ENCODE results near the gene CENPS.
"Not testable (repeated sequence)": the region's sequence is repeated elsewhere in the genome, so short reads cannot be mapped to it uniquely, and the experiment has no call there.

The CENPS gene

GRCh38 chr1:10400013-10400412 lies 30.2 kb upstream of the CENPS start:
- DNase-seq (ENCODE audit: low spot score): no peak
- no peaks in the 10 kb centered on the region for H3K27me3 Mint-ChIP-seq (ENCODE audit: low read depth)
- H3K9me3 Mint-ChIP-seq: no peaks in the 10 kb centered on the region
- peaks cover 26% of the 10 kb centered on the region for H3K4me1 Mint-ChIP-seq (ENCODE audit: low read depth)
- peaks cover 29% of the 10 kb centered on the region for H3K36me3 Mint-ChIP-seq (ENCODE audit: low read depth)
- peak overlapping the region; percentile 74 for H3K27ac Mint-ChIP-seq
- H3K4me3 Mint-ChIP-seq: peak overlapping the region; percentile 92

DNA sequence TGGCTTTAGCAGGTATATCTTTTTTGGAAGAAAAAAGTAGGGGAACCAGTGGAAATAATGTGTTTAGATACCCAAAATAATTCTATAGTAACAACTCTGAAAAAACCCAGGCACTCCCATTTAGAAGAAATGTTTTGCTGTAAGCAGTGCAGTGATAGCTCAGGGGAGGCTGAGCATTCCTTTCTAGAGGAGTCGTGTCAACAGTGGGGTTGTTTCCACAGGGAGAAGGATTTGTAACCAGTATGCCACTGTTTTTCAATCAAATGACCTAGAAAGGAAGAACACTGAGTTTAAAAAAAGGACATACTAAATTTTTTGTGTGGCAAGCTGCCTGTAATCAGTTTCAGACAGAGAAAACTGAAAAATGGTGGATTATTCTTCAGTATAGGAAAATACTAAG lies 29.0 kb upstream of the CENPS start:
- no peak for DNase-seq (ENCODE audit: low spot score)
- Mint-ChIP-seq H3K27ac (no peak overlapping the region), H3K36me3 (ENCODE audit: low read depth) (peaks cover 29% of the 10 kb centered on the region), H3K27me3 (ENCODE audit: low read depth) (no peaks in the 10 kb centered on the region), H3K4me1 (ENCODE audit: low read depth) (peaks cover 26% of the 10 kb centered on the region), H3K9me3 (no peaks in the 10 kb centered on the region), H3K4me3 (no peak overlapping the region)

DNA sequence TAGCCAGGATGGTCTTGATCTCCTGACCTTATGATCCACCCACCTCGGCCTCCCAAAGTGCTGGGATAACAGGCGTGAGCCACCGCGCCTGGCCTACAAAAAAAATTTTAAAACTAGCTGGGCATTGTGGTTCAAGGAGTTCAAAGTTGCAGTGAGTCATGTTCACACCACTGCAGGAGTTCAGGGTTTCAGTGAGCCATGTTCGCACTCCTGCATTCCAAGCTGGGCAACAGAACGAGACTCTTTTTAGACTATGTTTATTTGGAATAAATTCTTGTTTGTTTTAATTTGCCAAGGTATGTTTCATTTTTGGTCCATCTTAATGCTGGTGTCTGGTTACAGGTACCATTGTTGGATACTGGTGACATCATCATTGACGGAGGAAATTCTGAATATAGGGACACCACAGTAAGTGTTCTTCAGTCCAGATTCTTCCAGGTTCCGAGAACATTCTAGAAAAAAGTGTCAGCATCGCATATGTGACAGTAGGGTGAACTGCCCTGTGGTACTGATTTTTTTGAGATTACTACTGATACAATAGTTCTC lies 27.4 kb upstream of the CENPS start:
- Mint-ChIP-seq H3K9me3 (no peaks in the 10 kb centered on the region), H3K27me3 (ENCODE audit: low read depth) (no peaks in the 10 kb centered on the region), H3K27ac (no peak overlapping the region), H3K36me3 (ENCODE audit: low read depth) (peaks cover 38% of the 10 kb centered on the region), H3K4me3 (no peak overlapping the region), H3K4me1 (ENCODE audit: low read depth) (peaks cover 23% of the 10 kb centered on the region)
- DNase-seq (ENCODE audit: low spot score): no peak

DNA sequence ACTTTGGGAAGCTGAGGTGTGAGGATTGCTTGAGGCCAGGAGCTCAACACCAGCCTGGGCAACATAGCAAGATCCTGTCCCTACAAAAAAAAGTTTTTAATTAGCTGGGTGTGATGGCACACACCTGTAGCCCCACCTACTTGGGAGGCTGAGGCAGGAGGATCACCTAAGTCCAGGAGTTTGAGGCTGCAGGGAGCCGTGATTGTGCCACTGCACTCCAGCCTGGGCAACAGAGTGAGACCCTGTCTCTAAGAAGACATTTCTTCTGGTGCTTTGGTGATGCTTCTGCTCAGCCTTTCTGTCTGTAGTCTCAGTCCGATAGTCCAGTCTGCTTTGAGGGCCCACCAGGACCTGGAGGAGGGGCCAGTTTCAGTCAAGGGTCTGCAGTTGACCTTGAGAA lies 23.0 kb upstream of the CENPS start:
- Mint-ChIP-seq H3K9me3 (no peaks in the 10 kb centered on the region), H3K27me3 (ENCODE audit: low read depth) (no peaks in the 10 kb centered on the region), H3K27ac (no peak overlapping the region), H3K4me3 (no peak overlapping the region), H3K4me1 (ENCODE audit: low read depth) (peaks cover 3% of the 10 kb centered on the region), H3K36me3 (ENCODE audit: low read depth) (peaks cover 55% of the 10 kb centered on the region)
- DNase-seq (ENCODE audit: low spot score): no peak

DNA sequence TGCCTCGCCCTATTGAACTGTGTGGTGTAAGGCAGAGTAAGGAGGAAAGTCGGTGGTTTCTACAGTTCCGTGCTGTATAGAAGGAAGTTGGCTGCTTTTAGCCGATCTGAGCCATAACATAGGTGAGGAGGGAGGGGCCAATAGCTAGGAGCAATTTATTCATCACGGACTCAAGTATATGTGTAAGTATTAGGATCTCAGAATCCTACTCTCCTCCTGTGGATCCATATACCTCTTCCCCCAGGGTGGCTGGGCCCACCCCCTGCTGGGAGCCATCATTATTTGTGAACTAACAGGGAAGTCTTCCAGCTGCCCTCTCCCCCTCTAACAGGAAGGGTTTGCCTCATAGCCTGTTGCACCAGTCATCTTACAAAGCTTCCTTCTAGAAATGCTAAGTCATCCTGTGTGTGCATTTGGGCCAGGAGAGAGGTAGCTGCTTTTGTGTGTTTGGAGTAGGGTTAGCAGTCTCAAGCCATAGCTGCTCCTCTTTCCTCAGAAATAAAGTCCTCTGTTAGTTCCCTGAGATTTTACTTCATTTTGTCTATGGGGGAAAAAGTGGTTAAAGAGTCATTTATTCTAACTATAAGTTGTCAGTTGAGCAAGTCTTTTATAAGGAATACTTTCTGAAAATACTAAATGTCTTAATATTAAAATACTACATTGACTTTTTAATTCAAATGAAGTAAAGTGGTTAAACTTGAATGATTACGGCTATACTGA lies 14.9 kb upstream of the CENPS start:
- no peak for DNase-seq (ENCODE audit: low spot score)
- Mint-ChIP-seq H3K4me1 (ENCODE audit: low read depth) (peaks cover 8% of the 10 kb centered on the region), H3K4me3 (peak overlapping the region; percentile 70), H3K9me3 (no peaks in the 10 kb centered on the region), H3K27me3 (ENCODE audit: low read depth) (no peaks in the 10 kb centered on the region), H3K27ac (peak overlapping the region; percentile 93), H3K36me3 (ENCODE audit: low read depth) (peaks cover 66% of the 10 kb centered on the region)

GRCh38 chr1:10415967-10416366 lies 14.3 kb upstream of the CENPS start:
- not testable (repeated sequence) for H3K9me3 Mint-ChIP-seq; H3K27ac Mint-ChIP-seq; DNase-seq (ENCODE audit: low spot score); H3K27me3 Mint-ChIP-seq (ENCODE audit: low read depth); H3K4me3 Mint-ChIP-seq; H3K4me1 Mint-ChIP-seq (ENCODE audit: low read depth)
- peaks cover 67% of the 10 kb centered on the region for H3K36me3 Mint-ChIP-seq (ENCODE audit: low read depth)

GRCh38 chr1:10418741-10419140 lies 11.5 kb upstream of the CENPS start:
- not testable (repeated sequence) for H3K4me3 Mint-ChIP-seq; DNase-seq (ENCODE audit: low spot score); H3K27ac Mint-ChIP-seq; H3K27me3 Mint-ChIP-seq (ENCODE audit: low read depth); H3K4me1 Mint-ChIP-seq (ENCODE audit: low read depth); H3K9me3 Mint-ChIP-seq
- peaks cover 48% of the 10 kb centered on the region for H3K36me3 Mint-ChIP-seq (ENCODE audit: low read depth)

GRCh38 chr1:10419351-10419750 lies 10.9 kb upstream of the CENPS start:
- Mint-ChIP-seq H3K9me3 (no peaks in the 10 kb centered on the region), H3K4me1 (ENCODE audit: low read depth) (peaks cover 8% of the 10 kb centered on the region)

DNA sequence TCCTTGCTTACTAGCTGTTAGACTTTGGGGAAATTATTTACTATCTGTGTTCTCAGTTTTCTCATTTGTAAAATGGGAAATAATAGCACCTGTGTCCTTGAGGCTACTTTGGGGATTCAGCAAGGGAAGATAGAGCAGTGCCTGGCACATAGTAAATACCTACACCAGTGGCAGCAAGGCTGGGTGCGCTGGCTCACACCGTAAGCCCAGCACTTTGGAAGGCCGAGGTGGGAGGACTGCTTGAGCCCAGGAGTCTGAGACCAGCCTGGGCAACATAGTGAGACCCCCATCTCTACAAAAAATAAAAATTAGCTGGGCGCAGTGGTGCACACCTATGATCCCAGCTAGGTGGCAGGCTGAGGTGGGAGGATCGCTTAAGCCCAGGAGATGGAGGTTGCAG lies 8.6 kb upstream of the CENPS start:
- Mint-ChIP-seq H3K36me3 (ENCODE audit: low read depth) (peaks cover 32% of the 10 kb centered on the region), H3K4me1 (ENCODE audit: low read depth) (no peaks in the 10 kb centered on the region), H3K27me3 (ENCODE audit: low read depth) (no peaks in the 10 kb centered on the region)

More at GRCh38 chr1:10419351-10419750, 10.9 kb upstream of the CENPS start:
- no peak for DNase-seq (ENCODE audit: low spot score)
- Mint-ChIP-seq H3K27me3 (ENCODE audit: low read depth) (no peaks in the 10 kb centered on the region), H3K4me3 (no peak overlapping the region), H3K36me3 (ENCODE audit: low read depth) (peaks cover 44% of the 10 kb centered on the region), H3K27ac (no peak overlapping the region)

GRCh38 chr1:10424034-10424433 lies 6.2 kb upstream of the CENPS start:
- no peaks in the 10 kb centered on the region for H3K9me3 Mint-ChIP-seq
- peaks cover 16% of the 10 kb centered on the region for H3K36me3 Mint-ChIP-seq (ENCODE audit: low read depth)
- no peak for DNase-seq (ENCODE audit: low spot score)
- no peak overlapping the region for H3K27ac Mint-ChIP-seq
- no peaks in the 10 kb centered on the region for H3K27me3 Mint-ChIP-seq (ENCODE audit: low read depth)
- peaks cover 4% of the 10 kb centered on the region for H3K4me1 Mint-ChIP-seq (ENCODE audit: low read depth)
- H3K4me3 Mint-ChIP-seq: no peak overlapping the region

More for the DNA sequence above, 8.6 kb upstream of the CENPS start:
- no peaks in the 10 kb centered on the region for H3K9me3 Mint-ChIP-seq
- no peak overlapping the region for H3K4me3 Mint-ChIP-seq
- no peak for DNase-seq (ENCODE audit: low spot score)
- H3K27ac Mint-ChIP-seq: no peak overlapping the region

- peaks cover 10% of the 10 kb centered on the region for H3K36me3 Mint-ChIP-seq (ENCODE audit: low read depth)
- no peak overlapping the region for H3K4me3 Mint-ChIP-seq
- H3K27me3 Mint-ChIP-seq (ENCODE audit: low read depth): no peaks in the 10 kb centered on the region
- H3K4me1 Mint-ChIP-seq (ENCODE audit: low read depth): peaks cover 4% of the 10 kb centered on the region
- no peak overlapping the region for H3K27ac Mint-ChIP-seq
- no peak for DNase-seq (ENCODE audit: low spot score)
- no peaks in the 10 kb centered on the region for H3K9me3 Mint-ChIP-seq
Measured at GRCh38 chr1:10424651-10425050, 5.6 kb upstream of the CENPS start.

GRCh38 chr1:10425826-10426534 lies 4.3 kb upstream of the CENPS start:
- not testable (repeated sequence) for H3K9me3 Mint-ChIP-seq; H3K27ac Mint-ChIP-seq; H3K36me3 Mint-ChIP-seq (ENCODE audit: low read depth); H3K27me3 Mint-ChIP-seq (ENCODE audit: low read depth); H3K4me3 Mint-ChIP-seq; DNase-seq (ENCODE audit: low spot score)
- peaks cover 12% of the 10 kb centered on the region for H3K4me1 Mint-ChIP-seq (ENCODE audit: low read depth)

GRCh38 chr1:10426535-10426848 lies 3.7 kb upstream of the CENPS start:
- H3K4me1 Mint-ChIP-seq (ENCODE audit: low read depth): peaks cover 17% of the 10 kb centered on the region
- H3K36me3 Mint-ChIP-seq (ENCODE audit: low read depth); DNase-seq (ENCODE audit: low spot score); H3K9me3 Mint-ChIP-seq; H3K27ac Mint-ChIP-seq; H3K4me3 Mint-ChIP-seq; H3K27me3 Mint-ChIP-seq (ENCODE audit: low read depth): not testable (repeated sequence)

GRCh38 chr1:10428984-10429383 lies 1.2 kb upstream of the CENPS start:
- peaks cover 21% of the 10 kb centered on the region for H3K4me1 Mint-ChIP-seq (ENCODE audit: low read depth)
- no peaks in the 10 kb centered on the region for H3K36me3 Mint-ChIP-seq (ENCODE audit: low read depth)
- no peak overlapping the region for H3K27ac Mint-ChIP-seq
- DNase-seq (ENCODE audit: low spot score): no peak
- peak overlapping the region; percentile 94 for H3K4me3 Mint-ChIP-seq
- H3K9me3 Mint-ChIP-seq: no peaks in the 10 kb centered on the region
- no peaks in the 10 kb centered on the region for H3K27me3 Mint-ChIP-seq (ENCODE audit: low read depth)
